HepG2 (cell line): Measurements from ENCODE around the gene SNAI3. TPM values are rescaled to one million over a fixed set of nuclear protein-coding genes. Genes with fewer than 3 reads are reported as not detected.
A peak's percentile ranks its signal among the peaks of the same experiment; 100 is the strongest.

Source experiments
- ATAC-seq: fragments of 200-7000 bp; cut with Tn5 transposase; 3 replicates; pipeline ENCODE4 v1.9.1; 2020; ENCODE audit warnings: mild to moderate bottlenecking, moderate library complexity
- BruUV-seq: library from RNA; stranded (reverse); fragments of 400-500 nt; replicated peaks from 2 replicates; lab custom pipeline; 2021; lab: Mats Ljungman, UMichigan
- CTCF ChIA-PET: fragments of 300-600 bp; formaldehyde crosslinking; extraction: SDS; loops from one replicate; lab custom pipeline; 2021; ENCODE audit warnings: low total read pairs, inconsistent platforms, low intra/inter-chr PET ratio; lab: Yijun Ruan, JAX
- POLR2A ChIA-PET: fragments of 350-600 bp; sonication (Branson Sonifier 250); formaldehyde crosslinking; loops from one replicate; lab custom pipeline; 2020; ENCODE audit warnings: antibody characterized with exemption, inconsistent platforms; lab: Yijun Ruan, JAX
- DNase-seq: peaks from one replicate; pipeline ENCODE4 v3.0.0-alpha.2; 2015; ENCODE audit warnings: low spot score
- FAIRE-seq: peaks from 3 replicates; lab custom pipeline; 2011; peaks lifted over from hg19 to GRCh38; lab: Jason Lieb, UNC
- H2AFZ ChIP-seq: one replicate; pipeline ENCODE4 v1.6.1; 2011; ENCODE audit warnings: low read length, inconsistent platforms
- H3K27ac ChIP-seq: fragments of 300-600 bp; 3 replicates; pipeline ENCODE4 v1.8.0; 2011; ENCODE audit warnings: mixed run types, mild to moderate bottlenecking, mixed read lengths, low read length, inconsistent platforms; ENCODE audit not compliant: insufficient read depth; ENCODE audit errors: extremely low read length
- H3K27me3 ChIP-seq, 2 experiments: fragments of 200-600 bp in 1 of 2; 2 replicates in 1 of 2; 3 replicates in 1 of 2; pipeline versions ENCODE4 v1.6.0 to v1.8.0; 2011; ENCODE audit warnings: low read length in 2 of 2, mild to moderate bottlenecking in 2 of 2, moderate library complexity in 2 of 2, inconsistent platforms in 1 of 2; ENCODE audit not compliant: insufficient read depth in 2 of 2, control insufficient read depth in 1 of 2
- H3K36me3 ChIP-seq, 2 experiments: fragments of 200-600 bp in 1 of 2; replicated peaks in 1 of 2; 2 replicates in 1 of 2; 3 replicates in 1 of 2; pipeline versions ENCODE4 v1.5.1 to v1.8.0; 2011; ENCODE audit warnings: low read length in 2 of 2, inconsistent platforms in 1 of 2; ENCODE audit not compliant: insufficient read depth in 2 of 2, control insufficient read depth in 1 of 2
- H3K4me1 ChIP-seq: 2 replicates; pipeline ENCODE4 v1.5.1; 2012; ENCODE audit warnings: low read length, inconsistent platforms; ENCODE audit not compliant: insufficient read depth
- H3K4me2 ChIP-seq: 2 replicates; pipeline ENCODE4 v1.6.0; 2011; ENCODE audit warnings: low read depth, low read length, inconsistent platforms
- H3K4me3 ChIP-seq, 3 experiments: fragments of 200-600 bp in 1 of 3; sonication (generic), shearing (Covaris generic) in 1 of 3; replicated peaks in 1 of 3; 2 replicates each; pipeline ENCODE4 v1.5.1; 2011 to 2016; ENCODE audit warnings: low read length in 3 of 3, inconsistent platforms in 2 of 3, low read depth in 2 of 3, mild to moderate bottlenecking in 2 of 3, control low read depth in 1 of 3, mixed read lengths in 1 of 3; ENCODE audit not compliant: insufficient read depth in 1 of 3
- H3K79me2 ChIP-seq: one replicate; pipeline ENCODE4 v1.6.1; 2011; ENCODE audit warnings: low read length, inconsistent platforms; ENCODE audit not compliant: insufficient read depth
- H3K9ac ChIP-seq: 2 replicates; pipeline ENCODE4 v1.6.0; 2011; ENCODE audit warnings: mild to moderate bottlenecking, low read depth, low read length, inconsistent platforms; ENCODE audit not compliant: insufficient read depth
- H3K9me3 ChIP-seq: 2 replicates; pipeline ENCODE4 v1.5.1; 2012; ENCODE audit warnings: mild to moderate bottlenecking, low read length
- H4K20me1 ChIP-seq: 2 replicates; pipeline ENCODE4 v1.6.0; 2011; ENCODE audit warnings: inconsistent platforms, mild to moderate bottlenecking, low read length, moderate library complexity; ENCODE audit not compliant: insufficient read depth
- HNRNPL ChIP-seq: fragments of 200-400 bp; formaldehyde crosslinking; IDR thresholded peaks from 2 replicates; pipeline ENCODE4 v1.6.1; 2017; ENCODE audit warnings: mild to moderate bottlenecking, low read depth, low read length
- ZMAT3 ChIP-seq: sonication (generic); formaldehyde crosslinking; conservative IDR thresholded peaks from 2 replicates; pipeline ENCODE4 v1.7.0; 2021; ENCODE audit warnings: missing genetic modification reagents
- ZNF292 ChIP-seq: sonication (generic); formaldehyde crosslinking; IDR thresholded peaks from 2 replicates; pipeline ENCODE4 v1.8.1; 2022; ENCODE audit warnings: mild to moderate bottlenecking, low read depth, missing genetic modification reagents, borderline replicate concordance
- WGBS: methylation state at CpG from one replicate; pipeline ENCODE4 v1.1.6; 2017; ENCODE audit warnings: low lambda C conversion rate; 5-methylcytosine and 5-hydroxymethylcytosine counted together
- in situ Hi-C: cut with HindIII; loops from 2 replicates; pipeline ENCODE4 v1.10.0; 2017; ENCODE audit warnings: low pct_unique_long_range_greater_than_20kb; ENCODE audit not compliant: extremely low pct_ligation_motif_present
- intact Hi-C: fragments of 100-400 bp; cut with micrococcal nuclease; formaldehyde crosslinking; loops from one replicate; pipeline ENCODE4 v1.10.0; 2022; ENCODE audit not compliant: unreplicated experiment
- polyA plus RNA-seq, 8 experiments: library from polyadenylated mRNA; depleted of rRNA in 3 of 8; stranded (reverse) in 7 of 8; unstranded in 1 of 8; fragments of >200 nt; fragmentation: Illumina TruSeq in 4 of 8; extraction: Trizol in 4 of 8; gene quantifications; 2 replicates each; pipeline versions ENCODE4 v1.2.1 to v1.2.3, GENCODE V29; 2011 to 2016; ENCODE audit warnings: low read depth in 4 of 8, missing spikeins in 1 of 8, mixed read lengths in 1 of 8; ENCODE audit not compliant: insufficient read depth in 1 of 8
- total RNA-seq, 5 experiments: library from RNA; depleted of rRNA; stranded (reverse); fragments of >200 nt; fragmentation: Illumina TruSeq; extraction: Trizol; gene quantifications; 2 replicates each; pipeline ENCODE4 v1.2.3, GENCODE V29; 2016; ENCODE audit warnings: low read depth in 1 of 5
- TF ChIP-seq, protein P1 (sequence below): sonication (generic); formaldehyde crosslinking; IDR thresholded peaks from 2 replicates; pipeline ENCODE4 v1.4.0; 2020; ENCODE audit warnings: mild to moderate bottlenecking, missing genetic modification reagents
- TF ChIP-seq, protein P2 (sequence below): sonication (generic); formaldehyde crosslinking; IDR thresholded peaks from 2 replicates; pipeline ENCODE4 v1.8.1; 2023; ENCODE audit warnings: mild to moderate bottlenecking, missing genetic modification reagents, borderline replicate concordance

Gene SNAI3
- total and polyA plus RNA-seq, 2 of the 13 experiments (the other 11 are each of a cell fraction or from before 2014, with no cell fraction given), result 0.09 to 0.18 TPM

- TF ChIP-seq ZMAT3 (no peak), HNRNPL (0 out of 2 replicates have a peak, but pooled peaks have one; percentile 42)
- Histone ChIP-seq H2AFZ (no peak overlapping the region), H3K9me3 (no peaks in the 10 kb centered on the region), H3K4me2 (no peak overlapping the region), H3K79me2 (peaks cover under 1% of the 10 kb centered on the region), H3K36me3 (peaks cover 11 to 12% of the 10 kb centered on the region in 2 experiments; a peak in 4 of 5 replicates), H4K20me1 (no peaks in the 10 kb centered on the region), H3K9ac (no peak overlapping the region), H3K27ac (no peak overlapping the region), H3K27me3 (peaks cover 5% of the 10 kb centered on the region in 2 experiments; a peak in 3 of 5 replicates), H3K4me1 (peaks cover 54% of the 10 kb centered on the region), H3K4me3 (no peak overlapping the region)
- ChIA-PET POLR2A (no interaction called here), CTCF (no interaction called here)
- in situ Hi-C loops (no loop called here), intact Hi-C loops (no loop called here)
- BruUV-seq, result TSS peak; percentile 16
- DNase-seq, result no peak
- no peak for ATAC-seq
- 100% methylated on average over 6 of the region's 16 CpGs for WGBS
- no peak for FAIRE-seq
Measured at GRCh38 chr16:88699180-88699579, 12.9 kb upstream of the SNAI3 start.

DNA sequence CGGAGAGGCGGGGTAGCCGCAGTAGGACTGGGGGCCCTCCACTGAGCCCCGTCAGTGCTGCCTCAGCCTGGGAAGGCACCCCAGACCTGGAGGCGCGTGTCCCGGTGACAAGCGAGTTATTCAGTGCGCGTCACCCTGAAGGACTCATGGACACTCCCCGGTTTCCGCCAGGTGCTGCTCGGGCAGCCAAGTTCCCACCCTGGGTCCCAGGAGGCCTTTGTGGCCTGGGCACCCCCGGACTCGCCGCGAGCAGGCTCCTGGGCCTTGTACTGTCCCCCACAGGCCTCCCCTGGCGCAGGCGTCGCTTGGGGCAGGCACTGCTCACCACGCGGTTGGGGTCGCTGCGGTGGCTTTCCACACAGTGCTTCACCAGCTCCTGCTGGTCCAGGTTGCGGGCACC, 12.3 kb upstream of the SNAI3 start:
- Histone ChIP-seq H3K4me2 (no peak overlapping the region), H3K9me3 (no peaks in the 10 kb centered on the region), H3K79me2 (no peaks in the 10 kb centered on the region), H3K4me3 (no peak overlapping the region), H4K20me1 (no peaks in the 10 kb centered on the region), H2AFZ (no peak overlapping the region), H3K36me3 (peaks cover 11 to 12% of the 10 kb centered on the region in 2 experiments; a peak in 4 of 5 replicates), H3K27me3 (peaks cover 8 to 10% of the 10 kb centered on the region in 2 experiments; a peak in 3 of 5 replicates), H3K9ac (no peak overlapping the region), H3K27ac (no peak overlapping the region), H3K4me1 (peaks cover 49% of the 10 kb centered on the region)
- no peak for DNase-seq
- FAIRE-seq, result no peak
- no peak for ATAC-seq
- ChIA-PET CTCF (interaction anchor here (1.3 kb wide), 1 partner anchor 18 kb away, joined by 4 read pairs; no protein-coding TSS in a partner anchor), POLR2A (no interaction called here)
- WGBS, result 97% methylated on average over 13 of the region's 25 CpGs
- BruUV-seq, result no TSS peak
- TF ChIP-seq, protein P1, sequence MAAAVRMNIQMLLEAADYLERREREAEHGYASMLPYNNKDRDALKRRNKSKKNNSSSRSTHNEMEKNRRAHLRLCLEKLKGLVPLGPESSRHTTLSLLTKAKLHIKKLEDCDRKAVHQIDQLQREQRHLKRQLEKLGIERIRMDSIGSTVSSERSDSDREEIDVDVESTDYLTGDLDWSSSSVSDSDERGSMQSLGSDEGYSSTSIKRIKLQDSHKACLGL (CRISPR knock-in tag), result 0 out of 2 replicates have a peak, but pooled peaks have one; percentile 20
- TF ChIP-seq ZNF292 (CRISPR knock-in tag), result no peak
- TF ChIP-seq, protein P2, sequence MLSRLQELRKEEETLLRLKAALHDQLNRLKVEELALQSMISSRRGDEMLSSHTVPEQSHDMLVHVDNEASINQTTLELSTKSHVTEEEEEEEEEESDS (CRISPR knock-in tag), result no peak
- intact Hi-C loops, result no loop called here
- in situ Hi-C loops, result no loop called here
